SU-DHL-6 (cell line): ENCODE results near the gene ROS1.

ENCODE experiments used
- CTCF ChIP-seq: fragments of 200-600 bp; sonication (generic); IDR thresholded peaks from one replicate; pipeline ENCODE4 v1.5.1; 2017; ENCODE audit warnings: antibody characterized with exemption, mild to moderate bottlenecking, low read length, moderate library complexity; ENCODE audit not compliant: insufficient read depth, poor library complexity, severe bottlenecking
- EZH2phosphoT487 ChIP-seq: fragments of 200-600 bp; sonication (generic), shearing (Covaris generic); conservative IDR thresholded peaks from 2 replicates; pipeline ENCODE4 v1.6.1; 2018; ENCODE audit warnings: mild to moderate bottlenecking, antibody characterized with exemption, low read length, moderate library complexity, mixed read lengths

- TF ChIP-seq CTCF (no peak), EZH2phosphoT487 (no peak)
Measured at GRCh38 chr6:117270055-117270842, 155.5 kb downstream of the ROS1 start.
